MM.1S (cell line): ENCODE measurements around the gene MYLK.

Experiments
- EZH2 ChIP-seq: fragments of 300-600 bp; sonication (generic); optimal IDR thresholded peaks from 2 replicates; pipeline ENCODE3; 2017; ENCODE audit warnings: low read depth, mild to moderate bottlenecking, antibody characterized with exemption, low read length, mixed read lengths
- EZH2phosphoT487 ChIP-seq: fragments of 300-600 bp; sonication (generic); IDR thresholded peaks from 2 replicates; pipeline ENCODE4 v1.6.1; 2018; ENCODE audit warnings: antibody characterized with exemption, low read length
- TF ChIP-seq, protein P1 (sequence below): fragments of 300-600 bp; sonication (generic); IDR thresholded peaks from 2 replicates; pipeline ENCODE4 v1.5.1; 2016; ENCODE audit warnings: antibody characterized with exemption, low read length, mixed read lengths

DNA sequence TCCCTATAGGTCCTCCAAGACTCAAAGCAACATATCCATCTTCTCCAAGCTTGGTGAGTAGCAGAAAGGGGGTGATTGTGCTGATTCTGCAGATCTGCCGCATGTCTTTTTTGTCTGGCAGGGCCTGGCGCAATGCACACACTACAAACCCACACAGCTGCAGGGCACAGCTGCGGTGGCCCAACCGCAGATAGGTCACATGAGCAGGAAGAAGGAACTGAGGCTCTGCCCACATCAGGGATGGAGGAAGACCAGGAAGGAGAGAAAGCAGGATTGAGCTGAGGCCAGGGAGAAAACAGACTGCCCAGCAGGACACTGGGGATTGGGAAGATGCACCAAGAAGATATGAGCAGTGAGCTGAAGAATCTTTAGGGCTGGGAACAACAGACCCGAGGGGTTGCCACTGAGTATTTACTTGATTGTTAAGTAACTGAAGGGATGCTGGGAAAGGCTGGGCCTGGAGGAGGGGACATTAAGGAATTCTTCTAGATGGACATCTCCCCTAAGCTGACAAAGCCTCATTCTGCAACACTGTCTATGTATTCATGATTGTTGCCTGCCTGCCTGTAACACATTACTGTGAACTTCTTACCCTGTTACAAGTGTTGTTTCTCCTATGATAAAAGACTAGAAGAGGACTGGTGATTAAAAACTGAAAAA, 126.7 kb downstream of the MYLK start:
- TF ChIP-seq, protein P1, sequence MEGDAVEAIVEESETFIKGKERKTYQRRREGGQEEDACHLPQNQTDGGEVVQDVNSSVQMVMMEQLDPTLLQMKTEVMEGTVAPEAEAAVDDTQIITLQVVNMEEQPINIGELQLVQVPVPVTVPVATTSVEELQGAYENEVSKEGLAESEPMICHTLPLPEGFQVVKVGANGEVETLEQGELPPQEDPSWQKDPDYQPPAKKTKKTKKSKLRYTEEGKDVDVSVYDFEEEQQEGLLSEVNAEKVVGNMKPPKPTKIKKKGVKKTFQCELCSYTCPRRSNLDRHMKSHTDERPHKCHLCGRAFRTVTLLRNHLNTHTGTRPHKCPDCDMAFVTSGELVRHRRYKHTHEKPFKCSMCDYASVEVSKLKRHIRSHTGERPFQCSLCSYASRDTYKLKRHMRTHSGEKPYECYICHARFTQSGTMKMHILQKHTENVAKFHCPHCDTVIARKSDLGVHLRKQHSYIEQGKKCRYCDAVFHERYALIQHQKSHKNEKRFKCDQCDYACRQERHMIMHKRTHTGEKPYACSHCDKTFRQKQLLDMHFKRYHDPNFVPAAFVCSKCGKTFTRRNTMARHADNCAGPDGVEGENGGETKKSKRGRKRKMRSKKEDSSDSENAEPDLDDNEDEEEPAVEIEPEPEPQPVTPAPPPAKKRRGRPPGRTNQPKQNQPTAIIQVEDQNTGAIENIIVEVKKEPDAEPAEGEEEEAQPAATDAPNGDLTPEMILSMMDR, result no peak
- no peak for TF ChIP-seq EZH2phosphoT487
- TF ChIP-seq EZH2, result no peak
